CD4-positive, alpha-beta T cell treated with Interleukin-21 for 1 hour (primary cell): ENCODE results near the gene TMEM132D.
"Not testable (repeated sequence)": the region's sequence is repeated elsewhere in the genome, so short reads cannot be mapped to it uniquely, and the experiment has no call there.

Experiments
- DNase-seq: peaks from one replicate; pipeline ENCODE4 v3.0.0-alpha.2; 2020

Gene TMEM132D

GRCh38 chr12:129211862-129212630 lies 691.8 kb downstream of the TMEM132D start:
- no peak for DNase-seq

- no peak for DNase-seq
Observed at GRCh38 chr12:129208566-129208965, 695.3 kb downstream of the TMEM132D start.

GRCh38 chr12:129207084-129207483 lies 696.7 kb downstream of the TMEM132D start:
- DNase-seq = no peak

GRCh38 chr12:129203456-129203855 lies 700.4 kb downstream of the TMEM132D start:
- no peak for DNase-seq

GRCh38 chr12:129202109-129202814 lies 701.6 kb downstream of the TMEM132D start:
- DNase-seq = no peak

GRCh38 chr12:129201029-129201428 lies 702.8 kb downstream of the TMEM132D start:
- DNase-seq = no peak

- DNase-seq = no peak
Observed at GRCh38 chr12:129200576-129200975, 703.2 kb downstream of the TMEM132D start.

GRCh38 chr12:129196927-129197326 lies 706.9 kb downstream of the TMEM132D start:
- DNase-seq = no peak

GRCh38 chr12:129195081-129195480 lies 708.7 kb downstream of the TMEM132D start:
- DNase-seq = no peak

GRCh38 chr12:129193263-129193871 lies 710.5 kb downstream of the TMEM132D start:
- DNase-seq = no peak

- no peak for DNase-seq
Observed at GRCh38 chr12:129190827-129191226, 713.0 kb downstream of the TMEM132D start.

GRCh38 chr12:129189879-129190278 lies 713.9 kb downstream of the TMEM132D start:
- DNase-seq = not testable (repeated sequence)

- no peak for DNase-seq
Observed at GRCh38 chr12:129186952-129187351, 716.9 kb downstream of the TMEM132D start.

GRCh38 chr12:129185855-129186254 lies 718.0 kb downstream of the TMEM132D start:
- DNase-seq = no peak

- no peak for DNase-seq
Observed at GRCh38 chr12:129184127-129184928, 719.5 kb downstream of the TMEM132D start.

- DNase-seq = no peak
Observed at GRCh38 chr12:129179941-129180553, 723.8 kb downstream of the TMEM132D start.

GRCh38 chr12:129169928-129170327 lies 733.9 kb downstream of the TMEM132D start:
- DNase-seq = no peak

- no peak for DNase-seq
Observed at GRCh38 chr12:129163861-129164260, 740.0 kb downstream of the TMEM132D start.

- DNase-seq = no peak
Observed at GRCh38 chr12:129163461-129163860, 740.4 kb downstream of the TMEM132D start.

GRCh38 chr12:129162805-129163204 lies 741.0 kb downstream of the TMEM132D start:
- DNase-seq = no peak

- no peak for DNase-seq
Observed at GRCh38 chr12:129161511-129161910, 742.3 kb downstream of the TMEM132D start.

GRCh38 chr12:129160282-129160681 lies 743.5 kb downstream of the TMEM132D start:
- no peak for DNase-seq
